Kidney tubule cell (primary cell): ENCODE data around the gene CSAG1.
"Not testable (repeated sequence)": the region's sequence is repeated elsewhere in the genome, so short reads cannot be mapped to it uniquely, and the experiment has no call there.

Experiments used
- DNase-seq: peaks from one replicate; pipeline ENCODE4 v3.0.0-alpha.2; 2018; ENCODE audit warnings: low spot score

Gene CSAG1

GRCh38 chrX:152733261-152733975 is at the start of gene CSAG1, which contains the start of gene MAGEA12:
Gene CSAG1, minus strand, starts transcription at chrX:152733721. Its CDS starts 1,261 bp downstream, at chrX:152732460.
Gene MAGEA12, plus strand, starts transcription at chrX:152733757. Its CDS starts 2,405 bp downstream, at chrX:152736162.
- DNase-seq, result no peak

- DNase-seq, result not testable (repeated sequence)
Observed at GRCh38 chrX:152769549-152770289, 36.2 kb upstream of the CSAG1 start, which contains the start of gene MAGEA6. Gene MAGEA6, minus strand, starts transcription at chrX:152769689. Its CDS starts 2,039 bp downstream, at chrX:152767650.

- not testable (repeated sequence) for DNase-seq
Observed at GRCh38 chrX:152766562-152766961, 33.0 kb upstream of the CSAG1 start.

- DNase-seq, result not testable (repeated sequence)
Observed at GRCh38 chrX:152761582-152761981, 28.1 kb upstream of the CSAG1 start.

- DNase-seq, result not testable (repeated sequence)
Observed at GRCh38 chrX:152759544-152759943, 26.0 kb upstream of the CSAG1 start.

GRCh38 chrX:152758918-152759317 is 25.4 kb upstream of the CSAG1 start, which contains the start of gene CSAG3:
Gene CSAG3, plus strand, starts transcription at chrX:152759218.
- not testable (repeated sequence) for DNase-seq

- DNase-seq, result not testable (repeated sequence)
Observed at GRCh38 chrX:152754871-152755270, 21.4 kb upstream of the CSAG1 start.

GRCh38 chrX:152753686-152754650 is 20.4 kb upstream of the CSAG1 start, which contains the start of gene MAGEA2:
Gene MAGEA2, minus strand, starts transcription at chrX:152753842. Its CDS starts 2,479 bp downstream, at chrX:152751363.
- not testable (repeated sequence) for DNase-seq

GRCh38 chrX:152738560-152738959 is 5.0 kb upstream of the CSAG1 start:
- no peak for DNase-seq

GRCh38 chrX:152736528-152736927 is 3.0 kb upstream of the CSAG1 start:
- DNase-seq, result not testable (repeated sequence)

- DNase-seq, result no peak
Observed at GRCh38 chrX:152735860-152736511, 2.5 kb upstream of the CSAG1 start.

GRCh38 chrX:152735101-152735500 is 1.6 kb upstream of the CSAG1 start:
- DNase-seq, result no peak

- DNase-seq, result not testable (repeated sequence)
Observed at GRCh38 chrX:152734143-152734858, 780 bp upstream of the CSAG1 start.

GRCh38 chrX:152725409-152725808 is 8.1 kb downstream of the CSAG1 start:
- no peak for DNase-seq

- DNase-seq, result not testable (repeated sequence)
Observed at GRCh38 chrX:152713815-152714787, 19.4 kb downstream of the CSAG1 start, which contains the start of gene MAGEA2B. Gene MAGEA2B, plus strand, starts transcription at chrX:152714628. Its CDS starts 2,479 bp downstream, at chrX:152717107.

GRCh38 chrX:152713195-152713594 is 20.3 kb downstream of the CSAG1 start:
- not testable (repeated sequence) for DNase-seq

- not testable (repeated sequence) for DNase-seq
Observed at GRCh38 chrX:152709173-152709572, 24.3 kb downstream of the CSAG1 start, which contains the start of gene CSAG2. Gene CSAG2, minus strand, starts transcription at chrX:152709273. Its CDS starts 161 bp downstream, at chrX:152709112.

GRCh38 chrX:152706500-152706899 is 27.0 kb downstream of the CSAG1 start:
- DNase-seq, result not testable (repeated sequence)

- DNase-seq, result not testable (repeated sequence)
Observed at GRCh38 chrX:152700390-152700789, 33.1 kb downstream of the CSAG1 start.
